Activated CD4-positive, alpha-beta T cell treated with anti-CD3 and anti-CD28 coated beads, Interleukin-2, amount 50 U/mL, for 1 hour (primary cell): ENCODE results near the gene C3orf22.

ENCODE experiments used
- DNase-seq: peaks from one replicate; pipeline ENCODE4 v3.0.0-alpha.2; 2020

Gene C3orf22

DNA sequence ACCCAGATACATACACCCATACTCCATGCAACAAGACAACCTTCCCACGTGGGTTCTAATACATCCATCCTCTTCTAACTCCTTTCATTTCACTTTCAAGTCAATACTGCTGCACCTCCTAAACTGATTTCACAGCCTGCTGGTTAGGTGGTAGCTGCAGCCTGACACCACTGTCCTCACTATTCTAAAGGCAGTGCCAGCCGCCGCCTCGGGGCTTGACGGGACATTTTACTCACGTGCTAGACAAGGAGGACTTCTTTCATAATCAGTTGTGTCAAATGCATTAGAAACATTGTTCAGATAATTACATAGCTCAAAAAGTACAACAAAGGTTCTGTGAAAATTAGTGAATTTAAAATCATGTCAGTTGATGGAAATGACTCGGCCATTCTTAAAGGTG lies 47.4 kb downstream of the C3orf22 start:
- no peak for DNase-seq

DNA sequence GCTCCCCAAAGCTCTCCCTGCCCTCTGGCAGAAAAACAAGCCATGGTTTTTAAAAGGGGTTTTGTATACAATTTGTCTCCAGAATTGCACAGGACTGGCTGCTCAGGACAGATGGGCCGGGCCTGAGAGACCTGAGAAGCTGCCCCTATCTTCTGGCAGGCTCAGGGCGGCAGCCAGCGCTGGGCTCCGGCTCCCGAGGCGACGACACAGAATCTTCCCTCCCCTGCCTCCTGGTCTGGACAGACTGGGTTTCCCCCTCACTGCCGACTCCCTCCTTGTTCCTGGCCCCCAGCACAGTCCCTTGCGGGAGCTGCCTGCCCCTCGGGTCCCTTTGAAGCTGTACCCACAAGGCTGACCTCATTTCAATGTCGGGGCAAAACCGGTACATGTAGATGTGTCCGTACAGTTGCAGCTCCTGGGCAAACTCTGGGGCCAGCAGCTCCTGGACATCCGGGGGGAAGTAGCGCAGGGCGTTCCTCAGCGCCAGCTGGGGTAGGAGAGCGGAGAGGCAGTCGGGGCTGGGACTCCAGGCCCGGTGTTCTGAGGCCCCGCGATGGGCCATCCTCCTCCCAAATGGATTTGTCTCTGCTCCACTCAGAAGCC lies 48.3 kb downstream of the C3orf22 start:
- DNase-seq = no peak

DNA sequence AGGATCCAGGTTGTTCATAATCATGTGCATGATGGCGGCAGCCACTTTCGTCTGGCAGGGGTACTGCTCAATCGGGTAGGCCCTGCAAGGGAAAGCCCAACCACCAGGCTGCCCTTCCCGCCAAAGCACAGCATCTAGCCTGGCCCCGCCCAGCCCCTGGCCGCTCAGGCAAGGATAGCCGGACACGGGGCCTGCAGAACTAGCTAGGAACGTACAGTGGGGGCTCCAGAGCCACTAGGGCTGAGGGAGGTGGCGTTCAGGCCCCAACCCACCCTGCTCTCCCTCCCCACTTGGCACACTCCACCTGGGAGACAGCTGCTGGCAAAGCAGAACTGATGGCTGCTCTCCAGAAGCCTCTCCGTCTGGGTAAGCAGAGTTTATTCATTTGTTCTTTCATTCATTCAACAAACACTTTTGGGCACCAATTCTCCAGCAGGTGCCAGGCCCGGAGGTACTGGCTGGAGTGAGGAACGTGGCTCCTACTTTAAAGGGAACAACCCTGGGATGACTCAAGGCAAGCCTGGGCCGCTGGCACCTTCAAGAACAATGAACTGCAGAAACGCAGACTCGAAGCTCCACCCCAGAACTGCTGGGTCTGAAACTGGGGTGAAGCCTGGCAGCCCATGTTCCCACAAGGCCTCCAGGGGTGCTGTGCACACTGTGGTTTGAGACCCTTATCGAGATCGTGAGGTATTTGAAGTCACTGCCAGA lies 49.0 kb downstream of the C3orf22 start:
- no peak for DNase-seq

DNA sequence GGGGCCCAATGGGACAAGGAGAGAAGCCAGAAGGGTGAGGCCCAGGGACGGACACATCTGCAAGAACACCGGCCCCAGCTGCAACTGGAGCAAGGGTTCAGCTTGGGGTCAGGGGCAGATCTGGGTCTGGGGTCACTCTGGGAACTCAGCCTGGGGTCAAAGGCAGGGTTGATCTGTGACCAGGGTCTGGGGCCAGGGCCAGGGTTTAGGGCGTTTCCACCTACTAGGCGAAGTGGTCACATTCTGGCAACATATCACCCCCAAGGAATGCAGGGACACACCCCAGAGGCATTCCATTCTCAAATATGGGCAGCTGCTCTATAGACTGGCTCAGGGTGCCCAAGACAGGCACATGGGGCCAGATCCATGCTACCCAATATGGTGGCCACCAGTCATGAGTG lies 50.2 kb downstream of the C3orf22 start:
- DNase-seq = no peak

DNA sequence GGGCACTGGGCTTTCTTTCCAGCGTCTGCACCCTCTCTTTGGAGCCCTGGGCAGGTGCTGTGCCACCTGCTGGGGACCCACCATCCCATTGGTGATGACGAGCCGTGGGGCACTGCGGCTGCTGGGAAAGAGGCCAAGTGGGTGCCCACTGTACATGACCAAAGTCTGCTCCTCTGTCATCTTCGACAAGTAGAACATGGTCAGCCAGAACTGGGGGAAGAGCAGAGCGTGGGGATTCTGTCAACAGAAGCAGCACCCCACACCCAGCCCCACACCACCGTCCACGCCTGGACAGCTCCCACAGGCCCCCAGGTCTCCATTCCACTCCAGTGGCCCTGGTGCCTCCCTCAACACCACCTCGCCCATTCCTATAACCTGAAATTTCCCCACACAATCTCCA lies 50.8 kb downstream of the C3orf22 start:
- no peak for DNase-seq

DNA sequence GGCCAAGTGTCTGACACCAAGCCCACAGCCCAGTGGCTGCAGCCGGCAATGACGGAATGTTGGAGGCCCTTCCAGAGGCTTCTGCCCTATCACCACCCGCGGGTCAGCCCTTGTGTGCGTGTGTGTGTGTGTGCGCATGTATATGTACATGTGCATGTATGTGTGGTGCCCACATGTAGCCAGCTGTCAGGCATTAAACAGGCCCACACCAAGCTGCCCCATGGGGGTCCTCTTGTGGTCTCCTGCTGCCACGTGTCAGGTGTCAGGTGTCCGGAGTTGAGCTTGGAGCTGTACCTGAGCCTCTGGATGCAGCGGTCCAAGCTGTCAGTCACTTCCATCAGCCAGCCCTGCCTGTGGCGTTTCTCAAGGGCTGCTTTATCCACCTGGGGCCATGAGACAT lies 55.0 kb downstream of the C3orf22 start:
- DNase-seq = no peak

DNA sequence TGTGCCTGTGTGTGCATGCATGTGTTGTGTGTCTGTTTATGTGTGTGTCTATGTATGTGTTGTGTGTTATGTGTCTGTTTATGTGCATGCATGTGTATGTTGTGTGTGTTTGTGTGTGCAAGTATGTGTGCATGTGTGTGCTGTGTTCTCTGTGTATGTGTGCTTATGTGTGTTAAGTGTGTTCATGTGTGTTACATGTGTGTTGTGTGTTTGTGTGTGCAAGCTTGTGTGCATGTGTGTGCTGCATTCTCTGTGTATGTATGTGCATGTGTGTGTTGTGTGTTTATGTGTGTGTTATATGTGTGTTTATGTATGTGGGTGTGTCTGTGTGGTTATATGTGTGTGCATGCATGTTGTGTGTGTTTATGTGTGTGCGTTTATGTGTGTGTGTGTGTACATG lies 56.1 kb downstream of the C3orf22 start:
- no peak for DNase-seq

DNA sequence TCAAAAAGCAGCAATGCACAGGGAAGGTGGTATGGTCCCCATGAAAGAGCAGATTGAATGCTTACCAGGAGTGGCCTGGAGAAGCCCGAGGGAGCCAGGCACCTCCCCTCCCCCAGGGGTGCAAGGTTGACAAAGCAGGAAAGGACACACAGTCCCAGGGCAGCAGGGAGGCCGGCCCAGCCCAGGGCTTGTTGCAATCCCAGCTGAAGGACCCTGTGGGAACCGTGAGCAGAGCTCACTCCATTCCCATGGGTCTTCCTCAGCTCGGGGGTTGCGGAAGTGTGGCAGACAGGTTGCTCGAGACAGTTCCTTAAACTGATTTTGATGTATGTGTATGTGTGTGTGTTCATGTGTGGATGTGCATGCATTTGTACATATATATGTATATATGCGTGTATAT lies 57.0 kb downstream of the C3orf22 start:
- no peak for DNase-seq

DNA sequence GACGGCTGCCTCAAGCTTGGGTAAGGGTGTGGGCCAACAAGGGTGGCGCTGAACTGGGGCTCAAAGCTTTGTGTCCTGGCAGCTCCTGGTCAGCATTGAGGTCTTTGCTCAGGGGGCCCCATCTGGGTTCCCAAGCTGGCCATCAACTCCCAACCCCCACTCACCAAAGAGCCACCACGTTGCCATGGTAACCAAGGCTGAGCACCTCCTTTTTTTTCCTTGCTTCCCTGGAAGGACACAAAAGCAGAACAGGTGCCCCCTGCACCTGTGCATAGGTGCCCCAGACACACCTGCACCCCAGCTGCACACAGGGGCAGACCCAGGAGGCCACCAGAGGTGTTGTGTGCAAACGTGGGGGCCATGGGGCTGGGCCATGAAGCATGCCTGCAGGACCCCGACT lies 57.7 kb downstream of the C3orf22 start:
- DNase-seq = no peak

DNA sequence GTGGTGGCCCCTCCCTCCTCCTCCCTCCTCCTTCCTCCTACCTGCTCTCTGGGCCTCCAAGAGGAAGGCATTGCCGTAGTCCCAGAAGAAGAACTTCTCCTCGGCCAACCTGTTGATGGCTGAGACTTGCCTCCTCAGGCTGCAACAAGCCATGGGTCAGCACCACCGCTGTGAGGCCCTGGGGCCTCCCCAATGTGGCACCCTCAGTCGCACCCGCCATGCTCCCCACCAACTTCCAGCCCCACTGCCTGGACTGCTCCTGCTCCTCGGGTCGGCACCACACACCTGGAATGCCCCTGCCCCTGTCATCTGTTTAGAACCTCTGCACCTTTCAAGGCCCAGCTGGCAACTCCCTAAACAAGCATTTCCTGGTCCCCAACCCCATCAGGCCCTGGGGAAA lies 58.7 kb downstream of the C3orf22 start:
- no peak for DNase-seq
